GM10266 (cell line): Measurements from ENCODE around the gene CNTLN.
A peak's percentile ranks its signal among the peaks of the same experiment; 100 is the strongest.

Experiments used
- DNase-seq: peaks from one replicate; pipeline ENCODE4 v3.0.0; 2012; ENCODE audit errors: extremely low spot score
- CTCF ChIP-seq: IDR thresholded peaks from 2 replicates; pipeline ENCODE4 v1.5.1; 2012; ENCODE audit warnings: mild to moderate bottlenecking, low read depth; ENCODE audit not compliant: control insufficient read depth, insufficient read depth; ENCODE audit errors: missing control alignments

Gene CNTLN

DNA sequence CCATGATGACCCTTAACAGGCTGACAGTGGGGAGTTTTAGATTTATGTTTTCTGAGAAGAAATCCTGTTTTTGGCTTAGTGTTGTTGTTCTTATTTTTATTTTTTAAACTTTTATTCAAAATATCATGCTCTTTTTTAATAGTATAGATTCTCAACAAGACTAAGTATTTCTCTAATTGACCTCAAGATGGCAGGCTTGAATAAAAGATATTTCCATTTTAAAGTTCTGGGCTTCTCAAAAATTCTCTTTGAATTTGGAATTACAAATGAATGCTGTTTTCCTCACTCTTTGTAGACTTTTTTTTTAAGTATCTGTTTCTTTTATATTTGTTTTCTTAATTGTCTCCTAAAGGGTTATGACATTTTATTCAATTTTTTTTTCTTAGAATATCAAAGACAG, 394.0 kb downstream of the CNTLN start:
- peak; percentile 12 for TF ChIP-seq CTCF
- no peak for DNase-seq

- DNase-seq: peak; percentile 55
These were observed 396.9 kb downstream of the CNTLN start for GRCh38 chr9:17531642-17532254.

GRCh38 chr9:17532461-17532860, 397.6 kb downstream of the CNTLN start:
- TF ChIP-seq CTCF: no peak
- DNase-seq: no peak

More at GRCh38 chr9:17531642-17532254, 396.9 kb downstream of the CNTLN start:
- peak; percentile 54 for TF ChIP-seq CTCF

GRCh38 chr9:17535176-17535575, 400.3 kb downstream of the CNTLN start:
- no peak for DNase-seq
- TF ChIP-seq CTCF: no peak

- DNase-seq: no peak
- no peak for TF ChIP-seq CTCF
These were observed 401.2 kb downstream of the CNTLN start for GRCh38 chr9:17536027-17536426.

GRCh38 chr9:17551023-17551422, 416.2 kb downstream of the CNTLN start:
- DNase-seq: no peak
- TF ChIP-seq CTCF: no peak
